Hematopoietic multipotent progenitor cell treated with erythropoietin and hydrocortisone succinate and interleukin-3 and kit ligand, for 8 days (in vitro differentiated cells): ENCODE measurements around the gene CMTM4.
"Not testable (repeated sequence)": the region's sequence is repeated elsewhere in the genome, so short reads cannot be mapped to it uniquely, and the experiment has no call there.

Source experiments
- DNase-seq: peaks from one replicate; pipeline ENCODE4 v3.0.0-alpha.2; 2015

CMTM4 gene

DNA sequence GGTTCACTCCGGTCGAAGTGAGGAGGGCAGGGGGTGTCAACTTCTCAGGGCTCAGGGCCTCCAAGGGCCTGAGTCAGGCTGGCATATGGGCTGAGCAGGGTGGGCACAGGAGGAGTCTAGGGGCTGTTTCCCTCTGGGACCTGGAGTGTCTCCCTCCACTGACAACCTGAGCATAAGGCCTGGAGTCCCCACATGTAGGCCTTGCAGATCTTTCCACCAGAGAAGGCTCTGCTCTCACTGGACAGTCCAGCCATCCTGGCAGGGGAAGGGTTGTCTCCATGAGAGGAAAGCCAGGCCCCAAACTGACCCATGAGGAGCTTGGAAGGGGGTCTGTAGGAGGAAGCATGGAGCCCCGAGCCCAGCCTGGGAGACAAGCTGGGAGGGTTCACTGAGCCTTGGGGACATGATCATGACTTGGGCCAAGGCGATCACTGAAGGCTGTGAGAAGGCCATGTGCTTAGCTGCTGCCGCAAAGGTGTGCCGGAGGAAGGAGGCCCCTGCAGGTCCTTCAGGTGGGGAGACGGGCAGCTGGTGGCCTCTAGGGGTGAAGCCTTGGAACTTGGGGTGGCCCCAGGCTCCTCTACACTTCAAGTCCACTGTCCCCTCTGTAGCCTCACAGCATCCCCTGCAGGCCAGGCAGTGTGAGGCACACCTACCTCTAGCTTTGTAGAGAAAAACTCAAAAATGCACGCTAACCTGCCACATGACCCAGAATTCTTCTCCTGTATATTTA is 107.4 kb downstream of the CMTM4 start:
- DNase-seq = peak; percentile 89

GRCh38 chr16:66587881-66588600 is 108.5 kb downstream of the CMTM4 start:
- DNase-seq = no peak

DNA sequence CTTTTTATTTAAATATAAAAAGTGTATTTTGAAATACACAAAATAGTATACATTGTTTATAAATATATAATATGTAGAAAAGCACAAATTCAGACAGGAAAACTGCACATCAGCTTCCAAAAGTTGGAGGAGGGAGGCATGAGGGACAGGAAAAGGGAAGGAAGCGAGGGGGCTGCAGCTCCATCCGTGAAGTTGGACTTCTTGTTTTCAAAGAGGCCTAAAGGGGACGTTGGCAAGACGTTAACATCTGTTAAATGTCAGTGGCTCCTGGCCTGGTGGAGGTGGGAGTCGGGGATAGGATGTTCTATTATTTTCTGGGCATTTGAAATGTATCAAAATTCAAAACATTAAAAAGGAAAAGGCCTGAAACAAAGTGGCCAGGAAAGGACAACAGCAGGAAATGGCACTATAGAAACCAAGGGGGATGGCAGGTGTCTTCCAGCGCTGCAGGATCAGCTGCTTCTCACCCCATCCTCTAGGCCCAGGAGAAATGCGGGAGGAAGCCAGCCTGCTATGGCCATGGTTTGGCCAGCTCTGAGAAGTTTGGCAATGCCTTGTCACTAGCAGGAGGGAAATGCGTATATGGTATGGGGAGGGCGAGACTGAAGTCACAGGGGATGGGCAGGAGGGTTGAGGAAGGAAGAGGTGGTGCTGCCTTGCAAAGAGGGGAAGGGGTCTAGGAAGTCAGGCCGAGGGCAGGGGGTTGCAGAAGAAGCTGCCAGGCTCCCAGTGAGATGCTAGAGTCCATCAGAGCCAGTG is 110.9 kb downstream of the CMTM4 start:
- DNase-seq = no peak

- DNase-seq = no peak
These were observed 115.1 kb downstream of the CMTM4 start for GRCh38 chr16:66581246-66581952.

- no peak for DNase-seq
These were observed 115.8 kb downstream of the CMTM4 start for GRCh38 chr16:66580605-66581209.

DNA sequence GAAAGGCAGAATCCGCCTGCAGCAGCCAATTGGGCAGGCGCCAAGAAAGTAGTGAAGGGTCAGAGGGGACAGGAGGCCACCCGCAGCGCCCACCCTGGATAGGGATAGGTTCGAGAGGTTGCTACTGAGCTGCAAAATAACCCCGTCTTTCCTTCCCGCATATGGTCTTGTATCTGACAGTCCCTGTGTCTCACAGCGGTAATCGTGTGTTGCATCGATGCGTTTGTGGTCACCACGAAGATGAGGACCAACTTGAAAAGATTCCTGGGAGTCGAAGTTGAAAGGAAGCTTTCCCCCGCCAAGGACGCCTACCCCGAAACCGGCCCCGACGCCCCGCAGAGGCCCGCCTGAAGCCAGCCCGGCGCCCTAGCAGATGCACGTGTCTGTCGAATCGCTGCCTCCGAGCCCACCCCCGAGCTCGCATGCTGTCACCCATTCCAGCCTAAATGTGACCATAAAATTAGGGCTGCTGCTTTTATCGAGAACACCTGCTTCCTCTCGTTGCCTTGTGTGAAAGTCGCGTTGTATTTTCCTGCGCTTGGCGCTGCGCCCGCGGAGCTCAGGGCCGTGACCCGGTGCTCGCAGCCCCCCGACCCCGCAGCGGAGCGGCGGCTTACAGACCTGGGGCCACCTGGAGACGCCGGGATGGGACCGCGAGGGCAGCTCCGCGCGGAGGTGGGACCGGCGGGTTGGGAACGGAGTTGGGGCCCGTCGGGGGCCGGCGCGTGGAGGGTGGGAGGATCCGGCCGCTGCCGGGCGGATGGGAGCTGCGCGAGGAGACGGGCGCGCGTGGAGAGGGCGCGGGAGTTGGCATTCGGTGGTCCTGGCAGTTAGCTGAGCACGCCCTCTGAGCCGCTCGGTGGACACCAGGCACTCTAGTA is 117.7 kb downstream of the CMTM4 start, which contains the start of gene CMTM2:
Gene CMTM2, plus strand, starts transcription at position 813 of the 881 bp plus-strand sequence. CDS start 145 bp downstream, outside the sequence.
- peak; percentile 33 for DNase-seq

DNA sequence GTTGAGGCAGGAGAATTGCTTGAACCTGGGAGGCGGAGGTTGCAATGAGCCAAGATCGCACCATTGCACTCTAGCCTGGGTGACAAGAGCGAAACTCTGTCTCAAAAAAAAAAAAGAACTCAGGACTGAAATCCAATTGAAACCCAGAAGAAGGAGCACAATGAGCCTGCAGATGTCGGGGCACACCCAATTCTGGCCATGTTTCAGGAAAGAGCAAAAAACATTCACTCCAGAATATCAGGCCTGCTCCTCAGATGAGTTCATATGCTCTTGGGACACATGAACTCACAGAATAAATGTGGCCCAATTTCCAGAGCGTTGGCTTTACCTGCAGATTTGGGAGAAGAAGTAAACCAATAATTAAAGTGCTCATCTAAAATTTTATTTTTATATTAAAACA is 120.2 kb downstream of the CMTM4 start:
- DNase-seq = no peak

- peak; percentile 84 for DNase-seq
These were observed 121.5 kb downstream of the CMTM4 start for GRCh38 chr16:66575060-66575459.

GRCh38 chr16:66574531-66574930 is 122.0 kb downstream of the CMTM4 start:
- DNase-seq = peak; percentile 76

- DNase-seq = no peak
These were observed 122.5 kb downstream of the CMTM4 start for GRCh38 chr16:66574081-66574480.

GRCh38 chr16:66572356-66572755 is 124.2 kb downstream of the CMTM4 start:
- peak; percentile 77 for DNase-seq

DNA sequence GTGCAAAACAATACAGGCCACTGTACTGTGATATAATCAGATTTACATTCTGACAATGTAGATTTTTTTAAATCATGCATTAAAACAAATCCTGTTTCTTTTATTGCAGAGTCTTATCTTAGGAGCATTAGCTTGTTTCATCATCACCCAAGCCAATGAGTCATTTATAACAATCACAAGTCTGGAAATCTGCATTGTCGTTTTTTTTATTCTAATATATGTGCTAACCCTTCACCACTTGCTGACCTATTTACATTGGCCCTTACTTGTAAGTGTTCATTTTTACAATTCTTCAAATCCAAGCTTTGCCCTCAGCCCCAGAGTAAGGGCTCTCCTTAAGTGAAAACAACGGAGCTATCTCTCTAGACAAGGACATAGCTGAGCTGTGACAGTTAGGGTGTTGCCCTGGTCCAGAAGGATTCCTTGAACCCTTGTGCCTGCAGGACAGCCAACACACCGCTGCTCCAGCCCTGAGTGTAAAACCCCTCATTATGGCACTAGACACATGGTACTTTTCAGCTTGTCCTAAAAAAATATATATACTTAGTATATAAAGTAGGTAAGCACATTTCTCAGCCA is 126.6 kb downstream of the CMTM4 start:
- peak; percentile 42 for DNase-seq

DNA sequence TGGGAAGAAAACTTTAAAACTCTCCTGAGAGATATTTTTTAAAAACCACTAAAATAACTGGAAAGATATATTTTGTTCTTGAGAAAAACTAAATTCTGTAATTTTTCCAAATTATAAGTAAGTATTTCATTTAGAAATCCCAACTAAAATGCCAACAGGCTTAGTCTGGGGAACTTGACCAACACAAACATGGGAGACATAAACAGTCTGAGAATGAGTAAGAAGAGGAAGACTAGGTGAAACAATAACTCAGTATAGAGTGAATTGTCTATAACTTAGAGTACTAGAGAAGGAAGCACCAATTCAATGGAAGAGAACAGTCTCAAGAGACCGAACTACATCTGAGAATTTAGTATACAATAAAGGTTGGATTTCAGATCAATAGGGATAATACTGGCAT is 127.4 kb downstream of the CMTM4 start:
- DNase-seq = no peak

DNA sequence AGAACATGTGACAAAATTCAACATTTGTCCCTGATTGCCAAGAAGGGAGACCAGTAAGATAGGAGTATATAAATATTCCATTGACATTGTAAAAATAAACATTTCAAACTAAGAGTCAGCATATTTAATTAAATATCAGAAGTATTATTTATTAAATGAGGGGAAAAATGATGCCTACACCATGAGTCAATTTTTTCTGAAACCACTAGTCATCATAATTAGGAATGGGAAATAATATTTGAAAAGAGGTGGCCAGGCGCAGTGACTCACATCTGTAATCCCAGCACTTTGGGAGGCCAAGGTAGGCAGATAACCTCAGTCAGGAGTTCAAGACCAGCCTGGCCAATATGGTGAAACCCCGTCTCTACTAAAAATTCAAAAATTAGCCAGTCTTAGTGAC is 128.2 kb downstream of the CMTM4 start:
- no peak for DNase-seq

GRCh38 chr16:66567270-66567669 is 129.3 kb downstream of the CMTM4 start:
- DNase-seq = not testable (repeated sequence)

DNA sequence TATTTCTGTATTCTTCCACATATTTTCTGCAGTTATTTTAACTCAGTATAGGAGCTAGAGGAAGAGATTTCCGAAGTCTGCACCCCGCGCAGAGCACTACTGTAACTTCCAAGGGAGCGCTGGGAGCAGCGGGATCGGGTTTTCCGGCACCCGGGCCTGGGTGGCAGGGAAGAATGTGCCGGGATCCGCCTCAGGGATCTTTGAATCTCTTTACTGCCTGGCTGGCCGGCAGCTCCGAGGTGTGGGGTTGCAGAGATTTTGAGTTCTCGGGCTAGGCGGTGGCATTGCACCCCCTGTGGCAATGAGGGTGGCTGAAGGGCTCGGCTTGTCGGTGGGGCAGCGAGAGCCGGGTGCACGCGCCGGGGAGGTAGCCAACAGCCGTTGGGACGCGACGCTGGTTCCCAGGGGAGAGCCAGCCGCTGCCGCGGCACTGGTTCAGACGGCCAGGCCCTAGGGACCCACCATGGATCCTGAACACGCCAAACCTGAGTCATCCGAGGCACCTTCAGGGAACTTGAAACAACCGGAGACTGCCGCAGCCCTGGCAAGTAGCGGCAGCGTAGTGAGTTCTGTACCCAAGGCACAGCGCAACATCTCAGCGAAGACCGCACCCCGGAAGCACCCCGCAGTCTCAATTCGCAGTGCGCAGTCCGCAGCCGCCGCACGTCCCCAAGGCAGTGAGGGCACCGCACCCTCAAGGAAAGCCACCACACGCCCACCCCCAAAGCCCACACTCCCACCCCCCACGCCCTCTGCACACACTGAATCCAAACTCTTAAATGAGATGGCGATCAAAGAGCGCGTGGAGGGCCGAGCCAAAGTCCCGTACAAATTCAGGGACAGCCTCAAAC is 130.3 kb downstream of the CMTM4 start, which contains the start of gene CMTM1:
Gene CMTM1, plus strand, starts transcription at position 389 of the 851 bp plus-strand sequence. Its CDS starts 75 bp downstream, at position 464.
- no peak for DNase-seq
